Measurements from ENCODE around the gene RALBP1. TPM values are rescaled to one million over a fixed set of nuclear protein-coding genes. Genes with fewer than 3 reads are reported as not detected.

RALBP1 gene
- total RNA-seq, 1 experiment from 2014 or later, result 66.2 TPM

DNA sequence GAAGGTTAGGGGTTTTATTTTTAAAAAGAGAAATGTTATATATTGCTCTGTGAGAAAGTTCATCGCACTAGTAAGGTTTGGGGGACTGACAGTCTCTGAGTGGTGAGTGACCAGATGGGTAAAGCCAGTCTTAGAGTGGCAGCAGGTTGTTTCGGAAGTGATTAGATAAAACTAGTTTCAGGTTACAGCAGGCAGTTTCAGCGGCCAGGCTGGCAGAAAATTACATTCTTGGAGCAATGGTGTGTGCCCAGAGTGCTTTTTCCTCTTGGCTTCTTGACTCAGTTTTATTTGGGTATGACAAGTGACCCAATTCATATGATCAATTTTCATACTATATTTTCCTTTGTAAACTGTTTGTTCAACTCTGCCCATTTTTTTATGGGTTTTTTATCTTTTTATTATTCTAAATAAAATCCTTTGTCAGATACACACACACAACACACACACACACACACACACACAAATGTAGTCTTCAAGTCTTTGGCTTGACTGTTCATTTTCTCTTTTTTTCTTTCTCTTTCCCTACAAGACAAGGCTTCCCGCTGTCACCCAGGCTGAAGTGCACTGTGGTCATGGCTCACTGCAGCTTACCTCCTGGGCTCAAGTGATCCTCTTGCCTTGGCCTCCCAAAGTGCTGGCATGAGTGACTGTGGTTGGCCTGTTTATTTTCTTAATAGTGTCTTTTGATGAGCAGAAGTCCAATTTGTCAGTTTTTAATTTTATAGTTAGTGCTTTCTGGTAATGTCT is 30.9 kb downstream of the RALBP1 start (continued):
- TF ChIP-seq, protein P1, sequence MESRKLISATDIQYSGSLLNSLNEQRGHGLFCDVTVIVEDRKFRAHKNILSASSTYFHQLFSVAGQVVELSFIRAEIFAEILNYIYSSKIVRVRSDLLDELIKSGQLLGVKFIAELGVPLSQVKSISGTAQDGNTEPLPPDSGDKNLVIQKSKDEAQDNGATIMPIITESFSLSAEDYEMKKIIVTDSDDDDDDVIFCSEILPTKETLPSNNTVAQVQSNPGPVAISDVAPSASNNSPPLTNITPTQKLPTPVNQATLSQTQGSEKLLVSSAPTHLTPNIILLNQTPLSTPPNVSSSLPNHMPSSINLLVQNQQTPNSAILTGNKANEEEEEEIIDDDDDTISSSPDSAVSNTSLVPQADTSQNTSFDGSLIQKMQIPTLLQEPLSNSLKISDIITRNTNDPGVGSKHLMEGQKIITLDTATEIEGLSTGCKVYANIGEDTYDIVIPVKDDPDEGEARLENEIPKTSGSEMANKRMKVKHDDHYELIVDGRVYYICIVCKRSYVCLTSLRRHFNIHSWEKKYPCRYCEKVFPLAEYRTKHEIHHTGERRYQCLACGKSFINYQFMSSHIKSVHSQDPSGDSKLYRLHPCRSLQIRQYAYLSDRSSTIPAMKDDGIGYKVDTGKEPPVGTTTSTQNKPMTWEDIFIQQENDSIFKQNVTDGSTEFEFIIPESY (IDR thresholded peaks at IDR 0.05; ENCODE audit: extremely low read depth, insufficient replicate concordance, low read length), result no peak
- TF ChIP-seq, protein P2, sequence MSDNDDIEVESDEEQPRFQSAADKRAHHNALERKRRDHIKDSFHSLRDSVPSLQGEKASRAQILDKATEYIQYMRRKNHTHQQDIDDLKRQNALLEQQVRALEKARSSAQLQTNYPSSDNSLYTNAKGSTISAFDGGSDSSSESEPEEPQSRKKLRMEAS (IDR thresholded peaks at IDR 0.05), result no peak
- no peak for TF ChIP-seq SIN3A (IDR thresholded peaks at IDR 0.05; ENCODE audit: low read depth)
- TF ChIP-seq ZFX (IDR thresholded peaks at IDR 0.05), result no peak
- TF ChIP-seq FOSL1 (IDR thresholded peaks at IDR 0.05; ENCODE audit: low read depth), result no peak
- TF ChIP-seq EZH2phosphoT487 (IDR thresholded peaks at IDR 0.05; ENCODE audit: borderline replicate concordance), result no peak
- TF ChIP-seq EGR1 (IDR thresholded peaks at IDR 0.05; ENCODE audit: low read depth), result no peak
- no peak for TF ChIP-seq POLR2A (IDR thresholded peaks at IDR 0.05; ENCODE audit: borderline replicate concordance, extremely low read depth, insufficient read depth, insufficient read length)
- TF ChIP-seq TCF7L2 (IDR thresholded peaks at IDR 0.05; ENCODE audit: borderline replicate concordance, extremely low read depth, insufficient read depth, insufficient read length), result no peak
- no peak for TF ChIP-seq EZH2 (IDR thresholded peaks at IDR 0.05)
- TF ChIP-seq, protein P3, sequence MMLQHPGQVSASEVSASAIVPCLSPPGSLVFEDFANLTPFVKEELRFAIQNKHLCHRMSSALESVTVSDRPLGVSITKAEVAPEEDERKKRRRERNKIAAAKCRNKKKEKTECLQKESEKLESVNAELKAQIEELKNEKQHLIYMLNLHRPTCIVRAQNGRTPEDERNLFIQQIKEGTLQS (IDR thresholded peaks at IDR 0.05), result no peak
- no peak for TF ChIP-seq CEBPB (IDR thresholded peaks at IDR 0.05; ENCODE audit: low read depth)
- TF ChIP-seq POLR2AphosphoS5 (IDR thresholded peaks at IDR 0.05; ENCODE audit: low read depth, low read length), result no peak
- TF ChIP-seq SRF (IDR thresholded peaks at IDR 0.05; ENCODE audit: low read depth), result no peak
- TF ChIP-seq CBX3 (IDR thresholded peaks at IDR 0.05; ENCODE audit: low read depth), result no peak
